HG03575 (cell line): ENCODE data around the gene PTP4A1.

Source experiments
- ATAC-seq: cut with Tn5 transposase; IDR thresholded peaks from one replicate; pipeline ENCODE4 v1.9.1; 2021; ENCODE audit not compliant: unreplicated experiment, insufficient number of reproducible peaks, low FRiP score; ENCODE audit errors: extremely low read depth

Gene PTP4A1

DNA sequence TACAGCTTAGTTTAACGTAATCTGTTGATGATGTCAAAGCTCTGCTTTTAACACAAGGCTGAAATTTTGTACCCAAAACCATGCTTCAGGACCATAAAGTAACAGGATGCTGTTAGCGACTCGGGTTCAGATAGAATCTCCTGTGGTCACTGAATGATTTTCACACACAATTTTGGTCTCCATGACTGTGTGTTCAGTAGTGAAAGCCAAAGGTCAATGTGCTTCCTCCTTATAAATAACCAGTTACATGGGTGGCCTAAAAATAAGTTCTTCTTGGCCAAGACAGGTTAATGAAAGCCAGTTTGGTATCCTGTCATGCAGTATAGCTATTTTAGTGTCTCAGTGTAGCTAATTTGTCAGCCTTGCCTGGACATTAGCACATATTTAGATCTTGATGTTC, 19.1 kb upstream of the PTP4A1 start:
- peak; percentile 98 for ATAC-seq

GRCh38 chr6:63553900-63554299, 18.4 kb upstream of the PTP4A1 start:
- no peak for ATAC-seq

DNA sequence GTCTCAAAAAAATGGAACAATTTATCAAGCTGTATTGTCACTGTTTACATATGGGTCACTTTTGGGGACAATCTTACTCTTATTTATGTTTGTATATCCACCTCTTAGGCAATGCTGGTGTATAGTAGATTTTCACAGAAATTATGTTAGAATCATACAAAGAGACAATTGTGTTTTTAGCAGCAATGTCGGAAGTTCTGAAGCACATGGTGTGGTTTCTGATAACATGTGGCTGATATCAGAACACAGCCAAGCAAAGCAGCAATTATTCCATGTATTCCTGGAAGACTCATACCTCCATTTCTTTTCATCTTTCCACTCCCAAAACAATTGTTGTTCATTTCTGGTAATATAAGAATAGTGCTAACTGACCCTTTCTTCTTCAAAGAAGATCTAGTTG, 17.5 kb upstream of the PTP4A1 start:
- no peak for ATAC-seq

DNA sequence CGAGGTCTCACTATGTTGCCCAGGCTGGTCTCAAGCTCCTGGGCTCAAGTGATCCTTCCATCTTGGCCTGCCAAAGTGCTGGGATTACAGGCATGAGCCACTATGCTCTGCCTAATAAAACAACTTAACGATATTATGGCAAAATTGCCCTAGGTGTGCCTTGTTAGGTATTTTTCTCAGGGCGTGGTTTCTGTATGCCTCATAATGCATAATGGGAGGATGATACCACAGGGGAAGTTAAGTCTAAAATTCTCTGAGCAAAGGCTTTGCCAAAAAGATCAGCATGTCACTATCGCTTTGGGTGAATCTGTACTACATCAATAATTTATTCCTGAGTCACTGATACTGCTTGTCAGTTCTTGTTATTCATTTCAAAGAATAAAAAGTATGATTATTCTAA, 15.9 kb upstream of the PTP4A1 start:
- no peak for ATAC-seq

DNA sequence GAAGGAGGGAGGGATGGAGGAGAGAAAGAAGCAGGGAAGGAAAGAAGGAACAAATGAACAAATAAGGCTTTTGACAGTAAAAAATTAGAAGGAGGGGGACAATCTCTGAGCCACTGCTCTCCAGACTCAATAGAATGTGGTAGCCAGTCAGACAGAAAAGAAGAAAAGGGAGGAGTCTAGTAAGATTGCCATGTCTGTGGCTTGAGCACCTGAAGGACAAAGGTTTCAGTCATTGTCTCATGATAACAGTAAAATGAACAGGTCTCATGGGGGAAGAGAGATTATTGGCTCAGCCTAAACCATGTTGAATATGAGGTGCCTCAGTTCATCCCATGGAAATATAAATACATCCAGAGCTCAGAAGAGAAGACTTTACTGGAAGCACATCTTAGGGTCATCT, 14.0 kb upstream of the PTP4A1 start:
- no peak for ATAC-seq

DNA sequence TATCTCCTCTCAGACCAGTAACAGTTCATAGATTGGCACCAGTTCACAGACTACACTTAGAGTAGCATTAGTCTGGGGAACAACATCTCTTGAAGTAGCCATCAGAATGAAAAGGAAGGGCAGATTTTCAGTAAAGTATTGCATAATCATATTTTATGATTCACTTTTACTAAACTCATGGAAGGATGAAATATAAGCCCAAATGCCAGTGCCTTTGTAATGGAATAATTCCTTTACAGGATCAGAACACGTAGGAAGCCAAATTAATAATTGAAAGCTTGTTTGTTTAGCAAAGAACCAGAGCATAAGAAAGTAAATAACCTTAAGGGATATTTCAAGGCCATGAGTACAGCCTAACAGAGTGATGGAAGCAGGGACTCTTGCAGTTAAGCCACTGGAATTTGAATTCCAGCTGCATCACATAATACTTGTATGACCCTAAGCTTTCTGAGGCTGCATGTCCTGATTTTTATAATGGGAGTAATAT, 11.4 kb upstream of the PTP4A1 start:
- ATAC-seq, result no peak

DNA sequence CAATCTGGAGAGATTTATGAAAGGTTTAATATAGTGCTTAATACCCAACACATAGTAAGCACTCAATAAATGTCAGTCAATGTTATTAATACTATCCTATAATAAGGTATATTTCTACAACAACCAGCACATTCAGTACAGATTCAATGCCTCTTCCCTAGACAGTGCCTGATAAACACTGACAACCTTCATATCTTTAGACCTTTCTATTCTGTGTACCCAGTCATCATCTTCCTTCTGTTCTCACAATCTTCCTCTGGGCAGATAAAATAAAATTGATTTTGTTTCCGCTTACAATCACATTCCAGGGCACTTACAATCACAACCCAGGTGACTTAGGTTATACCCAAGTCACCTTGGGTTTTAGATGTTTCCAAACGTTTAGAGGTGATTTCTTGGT, 11.0 kb upstream of the PTP4A1 start:
- no peak for ATAC-seq

DNA sequence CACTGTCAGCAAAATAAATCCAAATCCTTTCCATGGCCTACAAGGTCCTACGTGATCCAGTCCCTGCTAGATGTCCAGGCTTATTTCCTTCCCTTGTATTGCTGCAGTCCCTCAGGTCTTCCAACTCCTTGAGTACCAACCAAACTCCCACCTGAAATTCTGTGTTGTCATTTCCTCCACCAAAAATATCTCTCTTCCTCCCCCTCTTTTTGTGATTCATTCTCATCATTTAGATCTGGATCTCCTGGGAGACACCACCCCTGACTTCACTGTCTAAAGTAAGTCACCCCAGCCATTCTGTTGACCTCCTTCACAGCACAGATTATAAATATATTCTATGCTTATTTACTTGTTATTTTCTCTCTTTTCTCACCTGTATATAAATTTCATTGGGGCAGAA, 9.0 kb upstream of the PTP4A1 start:
- no peak for ATAC-seq

GRCh38 chr6:63565058-63565726, 7.1 kb upstream of the PTP4A1 start:
- no peak for ATAC-seq

- ATAC-seq, result no peak
Observed at GRCh38 chr6:63565727-63566596, 6.3 kb upstream of the PTP4A1 start.

- ATAC-seq, result no peak
Observed at GRCh38 chr6:63567966-63568365, 4.3 kb upstream of the PTP4A1 start.

- no peak for ATAC-seq
Observed at GRCh38 chr6:63571361-63572043, 778 bp upstream of the PTP4A1 start.

DNA sequence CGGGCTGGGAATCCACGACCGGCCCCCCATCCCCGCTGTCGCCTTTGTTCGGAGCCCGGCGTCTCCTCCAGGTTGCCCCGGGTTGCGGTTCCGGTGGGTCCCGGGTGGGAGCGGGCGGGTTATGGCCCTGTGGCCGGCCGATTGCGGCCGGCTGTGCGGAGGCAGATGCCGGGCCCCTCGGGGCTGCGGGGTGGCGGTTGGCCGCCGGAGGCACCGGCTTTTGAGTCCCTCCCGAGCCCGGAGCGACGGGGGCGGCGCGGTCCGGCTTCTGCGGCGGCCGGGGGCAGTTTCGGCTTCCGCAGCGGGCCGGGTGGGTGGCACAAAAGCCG, 431 bp downstream of the PTP4A1 start:
- ATAC-seq, result no peak

DNA sequence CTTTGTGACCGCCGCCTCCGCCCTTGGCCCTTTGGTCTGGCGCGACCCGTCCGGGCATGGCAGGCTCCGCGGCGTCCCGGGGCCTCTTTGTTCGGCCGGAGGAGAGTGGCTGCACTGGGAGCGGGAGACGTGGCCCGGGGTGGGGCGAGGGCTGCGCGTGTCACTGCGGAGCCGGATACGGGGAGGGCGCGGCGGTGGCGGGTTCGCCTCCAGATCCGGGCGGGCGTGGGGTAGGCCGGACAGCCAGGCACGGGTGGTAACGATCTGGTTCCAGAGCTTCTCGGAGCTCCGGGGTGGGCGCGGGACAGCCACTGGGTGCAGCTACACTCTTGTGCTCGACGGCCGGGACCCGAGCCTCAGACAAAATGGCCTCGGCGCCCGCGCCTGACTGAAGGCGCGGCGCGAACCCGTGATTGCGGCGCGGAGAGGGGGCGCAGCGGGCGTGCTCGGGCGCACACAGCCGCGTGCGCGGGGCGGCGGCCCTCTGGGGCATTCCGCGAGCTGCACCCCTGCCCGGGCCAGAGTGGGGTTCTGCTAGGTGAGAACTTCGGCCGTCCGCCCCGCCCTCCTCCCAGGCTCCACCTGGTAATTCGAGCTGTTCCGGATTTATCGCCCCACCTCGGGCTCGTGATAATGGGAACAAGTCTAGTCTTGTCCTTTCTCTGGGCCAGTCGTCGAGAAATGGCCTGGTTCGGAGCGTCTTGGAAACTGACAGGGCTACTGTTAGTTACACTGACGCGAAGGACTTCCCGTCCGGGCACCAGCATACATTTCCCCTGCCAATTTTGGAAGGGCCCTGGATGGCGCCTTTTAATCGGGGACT, 1.0 kb downstream of the PTP4A1 start:
- ATAC-seq, result no peak

DNA sequence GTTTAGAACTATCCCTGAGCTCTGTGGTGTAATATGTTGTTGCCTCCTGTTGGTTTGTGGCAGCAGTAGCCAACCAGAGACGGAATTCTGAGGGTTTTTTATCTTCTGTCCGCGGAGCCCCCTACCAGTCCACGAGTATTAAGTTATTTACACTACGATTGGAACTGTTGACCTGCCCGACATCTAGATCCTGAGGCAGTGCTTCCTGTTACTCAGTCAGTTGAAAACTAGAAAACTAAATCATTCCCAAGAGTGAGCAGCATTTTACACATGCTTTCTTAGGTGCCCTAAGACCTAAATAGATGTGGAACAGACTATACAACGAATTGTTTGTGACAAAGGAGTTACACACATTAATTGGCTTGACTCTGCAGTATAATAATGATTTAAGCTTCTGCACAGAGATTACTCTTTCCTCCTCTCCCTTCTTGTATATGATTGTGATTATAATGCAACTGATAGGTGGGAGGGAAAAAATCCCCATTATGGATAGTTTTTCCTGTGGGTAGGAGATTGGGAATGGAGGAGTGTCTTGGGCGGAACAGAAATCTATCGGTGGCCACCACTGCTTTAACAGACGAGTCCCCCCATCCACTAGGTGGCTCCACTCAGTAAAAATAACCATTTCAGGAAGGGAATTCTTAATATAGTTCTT, 1.7 kb downstream of the PTP4A1 start:
- ATAC-seq, result no peak

DNA sequence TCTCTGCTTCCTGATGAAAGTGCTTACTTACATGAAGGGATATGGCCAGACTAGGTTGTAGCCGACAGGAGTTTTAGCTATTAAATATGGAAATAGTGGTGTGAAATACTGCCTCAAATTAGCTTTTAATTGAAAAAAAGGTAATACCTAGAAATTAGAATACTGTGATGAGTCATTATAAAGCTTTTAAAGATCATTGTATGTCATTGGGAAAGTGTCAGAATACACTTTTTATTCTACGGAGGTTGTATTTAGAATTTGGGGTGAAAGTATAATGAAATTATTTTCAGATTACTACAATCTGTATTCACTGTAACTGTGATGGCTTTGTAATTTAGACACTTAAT, 2.2 kb downstream of the PTP4A1 start:
- no peak for ATAC-seq

DNA sequence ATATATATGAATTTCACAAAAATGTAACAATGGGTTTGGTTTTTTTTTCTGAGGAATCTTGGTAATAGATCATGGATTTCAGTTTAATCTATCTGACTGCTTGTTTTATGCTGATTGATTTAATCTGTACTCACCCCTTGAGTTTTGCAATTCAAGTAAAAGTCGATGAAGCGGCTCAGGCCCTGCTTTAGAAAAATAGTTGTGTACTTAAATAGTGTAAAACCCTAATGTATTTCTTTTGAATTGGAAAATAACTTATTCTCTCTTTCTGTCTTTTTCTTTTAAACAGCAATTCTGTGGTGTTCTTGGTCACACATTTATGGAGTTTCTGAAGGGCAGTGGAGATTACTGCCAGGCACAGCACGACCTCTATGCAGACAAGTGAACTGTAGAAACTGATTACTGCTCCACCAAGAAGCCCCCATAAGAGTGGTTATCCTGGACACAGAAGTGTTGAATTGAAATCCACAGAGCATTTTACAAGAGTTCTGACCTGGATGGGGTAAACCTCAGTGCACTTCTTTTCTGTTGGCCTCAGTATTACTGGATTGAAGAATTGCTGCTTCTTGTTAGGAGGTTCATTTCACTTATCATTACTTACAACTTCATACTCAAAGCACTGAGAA, 4.0 kb downstream of the PTP4A1 start:
- no peak for ATAC-seq

- no peak for ATAC-seq
Observed at GRCh38 chr6:63576985-63577712, 4.9 kb downstream of the PTP4A1 start.
